Activated naive CD8-positive, alpha-beta T cell treated with anti-CD3 and anti-CD28 coated beads, Interleukin-2, amount 50 U/mL, for 24 hours (primary cell): ENCODE results near the gene NUP160.
A peak's percentile ranks its signal among the peaks of the same experiment; 100 is the strongest.
"Not testable (repeated sequence)": the region's sequence is repeated elsewhere in the genome, so short reads cannot be mapped to it uniquely, and the experiment has no call there.

Source experiments
- ATAC-seq: fragments of 150-1000 bp; cut with Tn5 transposase; one replicate; pipeline ENCODE4 v1.10.0; 2021
- DNase-seq: peaks from one replicate; pipeline ENCODE4 v3.0.0; 2021
- H3K27ac Mint-ChIP-seq: one replicate; pipeline ENCODE4 v1.8.0; 2021; ENCODE audit warnings: mild to moderate bottlenecking, mixed read lengths
- H3K27me3 Mint-ChIP-seq: one replicate; pipeline ENCODE4 v1.8.0; 2021; ENCODE audit warnings: mixed read lengths
- H3K36me3 Mint-ChIP-seq: one replicate; pipeline ENCODE4 v1.8.0; 2021; ENCODE audit warnings: low read depth, mixed read lengths
- H3K4me1 Mint-ChIP-seq: one replicate; pipeline ENCODE4 v1.8.0; 2021; ENCODE audit warnings: mixed read lengths
- H3K4me3 Mint-ChIP-seq: one replicate; pipeline ENCODE4 v1.8.0; 2021; ENCODE audit warnings: mild to moderate bottlenecking, moderate library complexity, mixed read lengths
- H3K9me3 Mint-ChIP-seq: one replicate; pipeline ENCODE4 v1.8.0; 2021; ENCODE audit warnings: mixed read lengths

NUP160 gene

DNA sequence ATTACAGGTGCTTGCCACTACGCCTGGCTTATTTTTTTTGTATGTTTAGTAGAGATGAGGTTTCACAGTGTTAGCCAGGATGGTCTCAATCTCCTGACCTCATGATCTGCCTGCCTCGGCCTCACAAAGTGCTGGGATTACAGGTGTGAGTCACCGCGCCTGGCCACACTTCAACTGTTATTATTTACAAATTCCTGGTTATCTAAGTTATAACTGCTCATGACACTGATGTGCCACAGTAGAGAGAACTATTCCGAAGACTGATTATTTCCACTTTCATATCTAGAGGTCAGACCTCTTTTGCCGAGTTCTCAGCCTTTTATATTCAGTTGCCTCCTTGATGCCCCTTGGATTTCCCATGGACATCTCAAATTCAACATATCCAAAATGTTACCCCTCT, 3.9 kb upstream of the NUP160 start:
- Mint-ChIP-seq H3K36me3 (peaks cover 8% of the 10 kb centered on the region), H3K27me3 (no peaks in the 10 kb centered on the region), H3K9me3 (no peaks in the 10 kb centered on the region), H3K27ac (peak overlapping the region; percentile 27), H3K4me3 (no peak overlapping the region), H3K4me1 (peaks cover 39% of the 10 kb centered on the region)
- ATAC-seq (no peak), DNase-seq (no peak)

DNA sequence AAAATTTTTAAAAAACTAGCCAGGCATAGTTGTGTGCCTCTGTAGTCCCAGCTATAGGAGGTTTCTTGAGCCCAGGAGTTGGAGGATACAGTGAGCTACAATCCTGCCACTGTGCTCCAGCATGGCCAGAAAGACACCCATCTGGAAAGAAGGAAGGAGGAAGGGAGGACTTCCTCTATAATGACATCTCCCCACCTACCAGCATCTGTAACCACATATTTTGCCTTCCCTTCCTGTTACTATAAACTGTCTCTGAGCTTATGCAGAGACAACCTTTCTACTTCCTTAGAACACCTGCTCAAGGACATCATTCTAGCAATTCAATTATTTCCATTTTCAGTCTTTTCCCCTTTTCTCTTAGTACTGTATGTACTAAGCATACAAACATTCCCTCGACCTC, 2.2 kb upstream of the NUP160 start:
- H3K27me3 Mint-ChIP-seq = no peaks in the 10 kb centered on the region

DNA sequence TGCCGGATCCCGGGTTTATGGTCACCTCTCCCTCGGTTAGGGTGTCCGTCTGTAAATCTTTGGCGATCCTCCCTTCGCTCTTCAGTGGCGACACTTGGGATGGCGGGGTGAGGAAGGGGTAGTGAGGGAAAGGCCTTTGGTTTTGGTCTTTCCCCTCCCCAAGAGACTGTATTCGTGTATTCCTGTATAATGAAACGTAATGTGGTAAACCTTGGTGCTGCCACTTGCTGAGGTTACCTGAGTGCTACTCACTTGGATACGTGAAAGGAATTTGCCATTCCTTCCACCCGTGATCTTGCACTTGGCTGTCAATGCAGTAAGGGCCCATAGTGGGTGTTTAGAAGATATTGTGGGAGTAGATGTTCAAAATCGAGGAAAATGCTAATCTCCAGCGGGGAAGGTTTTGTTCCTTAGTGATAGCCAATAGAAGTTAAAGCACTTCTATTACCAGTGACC, 578 bp upstream of the NUP160 start:
- peak overlapping the region; percentile 97 for H3K4me3 Mint-ChIP-seq
- peaks cover 51% of the 10 kb centered on the region for H3K4me1 Mint-ChIP-seq
- peaks cover 24% of the 10 kb centered on the region for H3K36me3 Mint-ChIP-seq
- H3K27me3 Mint-ChIP-seq = no peaks in the 10 kb centered on the region
- peak overlapping the region; percentile 98 for H3K27ac Mint-ChIP-seq
- DNase-seq (no peak), ATAC-seq (peak; percentile 2)
- no peaks in the 10 kb centered on the region for H3K9me3 Mint-ChIP-seq

More for the DNA sequence above, 2.2 kb upstream of the NUP160 start:
- Mint-ChIP-seq H3K27ac (peak overlapping the region; percentile 5), H3K4me1 (peaks cover 52% of the 10 kb centered on the region), H3K4me3 (no peak overlapping the region), H3K36me3 (peaks cover 22% of the 10 kb centered on the region), H3K9me3 (no peaks in the 10 kb centered on the region)
- no peak for ATAC-seq
- DNase-seq = no peak

DNA sequence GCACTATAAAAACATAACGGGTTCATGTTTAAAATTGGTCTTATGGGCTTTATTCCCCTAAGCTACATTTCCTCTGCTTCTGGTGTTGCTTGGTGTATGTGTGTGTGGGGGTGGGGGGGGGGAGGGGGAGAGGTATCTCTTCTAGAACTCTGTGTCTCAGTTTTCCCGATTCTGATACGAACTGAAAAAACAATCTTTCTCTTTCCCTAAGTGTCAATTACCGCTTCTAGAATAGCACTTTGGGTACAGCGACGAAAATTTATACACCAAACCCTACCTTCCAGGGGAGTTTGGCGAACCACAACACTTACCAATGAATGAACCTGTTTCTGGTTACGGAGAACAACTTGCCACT, 636 bp downstream of the NUP160 start:
- peaks cover 24% of the 10 kb centered on the region for H3K36me3 Mint-ChIP-seq
- H3K27ac Mint-ChIP-seq = peak overlapping the region; percentile 98
- H3K9me3 Mint-ChIP-seq = no peaks in the 10 kb centered on the region
- H3K4me3 Mint-ChIP-seq = peak overlapping the region; percentile 97
- DNase-seq (no peak), ATAC-seq (no peak)
- H3K4me1 Mint-ChIP-seq = peaks cover 49% of the 10 kb centered on the region
- H3K27me3 Mint-ChIP-seq = no peaks in the 10 kb centered on the region

DNA sequence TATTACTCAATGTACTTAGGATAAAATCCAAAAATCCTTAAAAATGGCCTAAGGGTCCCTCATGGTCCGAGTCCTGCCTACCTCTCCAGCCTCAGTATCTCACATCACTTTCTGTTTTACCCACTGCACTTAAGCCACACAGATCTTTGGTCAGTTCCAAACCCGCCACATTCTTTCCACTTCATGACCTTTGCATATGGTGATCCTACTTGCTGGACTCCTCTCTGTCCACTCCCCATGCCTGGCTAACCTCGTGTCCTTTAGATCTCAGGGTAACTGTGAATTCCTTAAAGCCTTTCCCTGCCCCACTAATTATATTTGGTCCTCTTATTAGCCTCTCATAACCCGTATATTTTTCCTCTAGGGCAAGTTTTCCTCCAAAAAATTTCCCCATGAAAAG, 1.2 kb downstream of the NUP160 start:
- no peaks in the 10 kb centered on the region for H3K27me3 Mint-ChIP-seq
- H3K27ac Mint-ChIP-seq = peak overlapping the region; percentile 65
- H3K9me3 Mint-ChIP-seq = no peaks in the 10 kb centered on the region
- H3K4me1 Mint-ChIP-seq = peaks cover 44% of the 10 kb centered on the region
- peaks cover 24% of the 10 kb centered on the region for H3K36me3 Mint-ChIP-seq
- H3K4me3 Mint-ChIP-seq = peak overlapping the region; percentile 97
- ATAC-seq (no peak), DNase-seq (no peak)

DNA sequence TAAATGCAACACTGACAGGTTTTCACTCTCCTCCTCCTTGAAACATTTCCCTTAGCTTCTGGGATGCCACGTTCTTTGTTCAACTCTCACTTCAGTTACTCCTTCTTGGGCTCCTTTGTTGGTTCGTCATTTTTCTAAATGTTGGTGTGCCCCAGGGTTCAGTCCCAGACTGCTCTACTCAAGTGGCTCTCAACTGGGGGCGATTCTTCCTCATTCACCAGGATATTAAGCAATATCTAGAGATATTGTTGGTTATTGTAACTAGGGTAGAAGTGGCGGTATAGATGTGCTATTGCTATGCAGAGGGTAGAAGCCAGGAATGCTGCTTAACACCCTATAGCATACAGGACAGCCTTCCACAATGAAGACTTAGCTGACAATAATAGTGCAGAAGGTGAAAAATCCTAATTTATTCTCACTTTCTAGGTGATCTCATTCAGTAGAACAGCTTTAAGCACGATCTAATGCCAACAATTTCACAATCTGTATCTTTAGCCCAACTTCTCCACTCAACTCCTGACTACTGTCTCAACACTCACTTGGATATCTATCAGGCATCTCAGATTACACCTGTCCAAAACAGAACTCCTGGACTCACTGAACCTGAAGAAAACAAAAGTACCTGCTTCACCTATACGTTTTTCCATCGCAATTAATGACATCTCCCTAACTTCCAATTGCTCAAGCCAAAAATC, 4.6 kb downstream of the NUP160 start:
- Mint-ChIP-seq H3K36me3 (peaks cover 42% of the 10 kb centered on the region), H3K27me3 (no peaks in the 10 kb centered on the region), H3K4me3 (no peak overlapping the region), H3K27ac (no peak overlapping the region), H3K9me3 (no peaks in the 10 kb centered on the region), H3K4me1 (peaks cover 22% of the 10 kb centered on the region)
- DNase-seq (no peak), ATAC-seq (no peak)

DNA sequence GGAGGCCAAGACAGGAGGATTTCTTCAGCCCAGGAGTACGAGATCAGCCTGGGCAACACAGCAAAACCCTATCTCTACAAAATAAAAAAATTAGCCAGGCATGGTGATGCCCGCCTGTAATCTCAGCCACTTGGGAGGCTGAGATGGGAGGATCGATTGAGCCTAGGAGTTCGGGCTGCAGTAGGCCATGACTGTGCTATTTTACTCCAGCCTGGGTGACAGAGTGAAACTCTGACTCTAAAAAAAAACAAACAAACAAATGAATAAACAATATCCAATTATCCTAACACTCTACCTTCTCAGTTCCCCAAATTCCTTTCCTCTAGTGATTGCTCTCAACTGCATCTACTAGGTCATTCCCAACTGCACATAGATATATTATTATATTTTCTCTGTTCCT, 5.4 kb downstream of the NUP160 start:
- ATAC-seq (no peak), DNase-seq (no peak)
- Mint-ChIP-seq H3K4me1 (peaks cover 21% of the 10 kb centered on the region), H3K4me3 (no peak overlapping the region), H3K36me3 (peaks cover 46% of the 10 kb centered on the region), H3K9me3 (no peaks in the 10 kb centered on the region), H3K27ac (no peak overlapping the region), H3K27me3 (no peaks in the 10 kb centered on the region)

DNA sequence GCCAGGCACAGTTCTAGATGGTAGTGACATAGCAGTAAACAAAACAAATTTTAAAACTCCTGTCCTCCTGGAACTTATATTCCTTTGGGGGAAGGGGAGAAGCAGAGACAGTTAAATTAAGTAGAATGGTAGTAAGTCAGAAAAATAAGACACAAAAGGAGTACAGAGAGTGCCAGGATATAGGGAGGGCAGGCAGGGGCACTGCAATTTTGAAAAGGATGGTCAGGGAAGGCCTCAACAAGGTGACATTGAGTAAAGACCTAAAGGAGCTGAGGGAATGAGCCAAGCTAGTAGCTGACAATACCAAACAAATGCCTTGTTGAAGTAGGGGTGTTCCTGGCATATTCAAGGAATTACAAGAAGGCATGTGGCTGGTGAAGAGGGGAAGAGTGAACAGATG, 10.2 kb downstream of the NUP160 start:
- ATAC-seq (no peak), DNase-seq (no peak)
- Mint-ChIP-seq H3K27me3 (no peaks in the 10 kb centered on the region), H3K9me3 (no peaks in the 10 kb centered on the region), H3K4me1 (peaks cover 1% of the 10 kb centered on the region), H3K36me3 (peaks cover 54% of the 10 kb centered on the region), H3K27ac (no peak overlapping the region), H3K4me3 (no peak overlapping the region)

DNA sequence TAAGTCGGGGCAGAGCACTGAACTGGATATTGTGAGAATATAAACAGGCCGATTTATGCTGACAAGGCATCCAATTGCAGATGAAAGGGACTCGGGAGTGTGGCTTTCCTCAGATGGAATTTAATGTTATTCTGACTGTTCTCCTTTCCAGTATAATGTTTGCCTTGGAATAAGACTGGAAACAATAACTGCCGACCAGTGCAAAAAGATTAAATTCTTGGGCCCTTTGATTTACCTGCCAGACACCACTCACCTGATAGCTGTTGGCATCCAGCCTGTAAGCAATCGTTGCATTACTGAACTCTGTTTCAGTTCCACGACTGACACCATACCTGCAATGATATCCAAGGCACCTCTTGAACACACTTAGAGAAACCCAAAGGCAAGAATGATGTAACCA, 10.9 kb downstream of the NUP160 start:
- Mint-ChIP-seq H3K4me1 (peaks cover 1% of the 10 kb centered on the region), H3K9me3 (no peaks in the 10 kb centered on the region), H3K4me3 (no peak overlapping the region), H3K27me3 (no peaks in the 10 kb centered on the region), H3K36me3 (peaks cover 60% of the 10 kb centered on the region), H3K27ac (no peak overlapping the region)
- ATAC-seq (no peak), DNase-seq (no peak)

DNA sequence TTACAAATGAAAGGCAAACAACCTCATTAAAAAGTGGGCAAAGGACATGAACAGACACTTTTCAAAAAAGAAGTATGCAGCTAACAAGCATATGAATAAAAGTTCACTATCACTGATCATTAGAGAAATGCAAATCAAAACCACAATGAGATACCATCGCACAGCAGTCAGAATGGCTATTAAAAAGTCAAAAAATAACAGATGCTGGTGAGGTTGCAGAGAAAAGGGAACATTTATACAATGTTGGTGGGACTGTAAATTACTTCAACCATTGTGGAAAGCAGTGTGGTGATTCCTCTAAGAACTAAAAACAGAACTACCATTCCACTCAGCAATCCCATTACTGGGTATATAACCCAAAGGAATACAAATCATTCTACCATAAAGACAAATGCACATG, 18.1 kb downstream of the NUP160 start:
- peaks cover 66% of the 10 kb centered on the region for H3K36me3 Mint-ChIP-seq
- H3K9me3 Mint-ChIP-seq, H3K4me3 Mint-ChIP-seq, DNase-seq, H3K27me3 Mint-ChIP-seq, ATAC-seq, H3K27ac Mint-ChIP-seq: not testable (repeated sequence)
- H3K4me1 Mint-ChIP-seq = peaks cover 22% of the 10 kb centered on the region

DNA sequence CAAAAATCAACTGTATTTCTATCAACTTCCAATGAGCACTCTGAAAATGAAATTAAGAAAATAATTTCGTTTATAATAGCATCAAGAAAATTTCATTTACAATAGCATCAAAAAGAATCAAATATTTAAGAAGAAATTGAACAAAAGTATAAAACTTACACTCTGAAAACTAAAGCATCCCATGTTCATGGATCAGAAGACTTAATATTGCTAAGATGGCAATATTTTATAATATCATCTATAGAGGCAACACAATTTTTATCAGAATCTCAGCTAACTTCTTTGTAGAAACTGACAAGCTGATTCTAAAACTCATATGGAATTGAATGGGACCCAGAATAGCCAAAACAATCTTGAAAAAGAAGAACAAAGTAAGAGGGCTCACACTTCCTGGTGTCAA, 19.9 kb downstream of the NUP160 start:
- no peaks in the 10 kb centered on the region for H3K27me3 Mint-ChIP-seq
- H3K4me1 Mint-ChIP-seq = peaks cover 22% of the 10 kb centered on the region
- no peaks in the 10 kb centered on the region for H3K9me3 Mint-ChIP-seq
- peaks cover 62% of the 10 kb centered on the region for H3K36me3 Mint-ChIP-seq
- no peak overlapping the region for H3K4me3 Mint-ChIP-seq
- no peak for DNase-seq
- H3K27ac Mint-ChIP-seq = no peak overlapping the region
- ATAC-seq = no peak

DNA sequence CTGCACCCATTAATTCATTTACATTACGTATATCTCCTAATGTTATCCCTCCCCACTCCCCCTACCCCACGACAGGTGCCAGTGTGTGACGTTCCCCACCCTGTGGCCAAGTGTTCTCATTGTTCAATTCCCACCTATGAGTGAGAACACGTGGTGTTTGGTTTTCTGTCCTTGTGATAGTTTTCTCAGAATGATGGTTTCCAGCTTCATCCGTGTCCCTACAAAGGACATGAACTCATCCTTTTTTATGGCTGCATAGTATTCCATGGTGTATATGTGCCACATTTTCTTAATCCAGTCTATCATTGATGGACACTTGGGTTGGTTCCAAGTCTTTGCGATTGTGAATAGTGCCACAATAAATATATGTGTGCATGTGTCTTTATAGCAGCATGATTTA, 25.5 kb downstream of the NUP160 start:
- not testable (repeated sequence) for H3K4me3 Mint-ChIP-seq, H3K27ac Mint-ChIP-seq, H3K4me1 Mint-ChIP-seq, ATAC-seq, H3K27me3 Mint-ChIP-seq, H3K9me3 Mint-ChIP-seq, DNase-seq
- peaks cover 58% of the 10 kb centered on the region for H3K36me3 Mint-ChIP-seq

DNA sequence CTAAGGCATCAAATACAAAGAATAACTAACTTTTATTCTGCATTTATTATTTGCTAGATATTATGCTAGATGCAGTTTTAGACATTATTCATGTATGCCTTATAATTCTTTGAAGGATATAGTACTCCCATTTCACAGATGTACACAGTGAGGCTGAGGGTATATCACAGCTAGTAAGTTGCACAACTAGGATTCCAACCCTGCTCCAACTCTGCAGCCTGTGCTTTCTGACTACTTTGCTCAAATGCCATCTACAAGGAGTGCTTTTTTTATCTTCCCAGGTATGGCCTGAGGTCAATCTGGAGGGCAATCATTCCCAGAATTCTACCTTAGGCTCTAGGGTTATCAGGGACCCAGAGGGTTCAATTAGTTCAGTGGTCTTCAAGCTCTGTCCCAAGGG, 28.4 kb downstream of the NUP160 start:
- Mint-ChIP-seq H3K36me3 (peaks cover 52% of the 10 kb centered on the region), H3K27ac (peak overlapping the region; percentile 29), H3K4me3 (no peak overlapping the region), H3K27me3 (no peaks in the 10 kb centered on the region), H3K9me3 (no peaks in the 10 kb centered on the region), H3K4me1 (no peaks in the 10 kb centered on the region)
- no peak for DNase-seq
- ATAC-seq = no peak

DNA sequence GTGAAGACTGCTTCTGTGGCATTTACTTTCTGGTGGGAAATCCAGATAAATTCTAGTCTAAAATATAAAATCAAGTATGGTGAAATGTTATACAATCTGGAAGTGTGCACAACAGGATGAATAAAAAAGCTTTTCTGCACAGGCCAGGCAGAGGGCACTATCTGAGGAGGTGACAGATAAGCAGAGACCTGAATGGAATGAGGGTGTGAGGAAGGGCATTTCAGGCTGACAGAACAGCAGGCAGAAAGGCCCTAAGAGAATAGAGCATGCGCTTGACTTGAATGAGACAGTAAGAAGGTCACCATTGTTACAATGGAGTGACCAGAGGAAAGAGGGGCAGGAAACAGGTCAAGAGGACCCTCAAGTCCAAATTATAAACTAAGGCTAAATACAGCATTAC, 47.4 kb downstream of the NUP160 start:
- H3K27me3 Mint-ChIP-seq = no peaks in the 10 kb centered on the region
- peaks cover 21% of the 10 kb centered on the region for H3K4me1 Mint-ChIP-seq
- H3K27ac Mint-ChIP-seq = no peak overlapping the region
- DNase-seq (no peak), ATAC-seq (no peak)
- peaks cover 49% of the 10 kb centered on the region for H3K36me3 Mint-ChIP-seq
- H3K9me3 Mint-ChIP-seq = no peaks in the 10 kb centered on the region
- H3K4me3 Mint-ChIP-seq = no peak overlapping the region

DNA sequence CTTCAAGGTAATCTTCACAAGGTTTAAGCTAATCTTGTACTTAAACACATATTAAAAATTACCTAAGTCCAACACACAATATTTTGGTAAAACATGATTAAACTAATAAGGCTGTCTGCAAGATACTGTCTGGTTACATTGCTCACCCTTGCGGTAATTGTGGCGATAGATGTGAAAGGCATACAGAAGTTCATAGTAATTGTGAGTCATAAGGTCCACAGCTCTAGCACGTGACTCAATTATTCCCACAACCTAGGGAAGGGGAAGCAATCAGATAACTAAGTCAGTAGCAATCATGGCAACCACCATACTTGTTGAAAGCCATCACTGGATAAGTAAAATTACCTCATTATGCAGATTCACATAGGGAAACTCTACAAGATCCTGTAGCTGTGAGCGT, 50.5 kb downstream of the NUP160 start:
- Mint-ChIP-seq H3K36me3 (peaks cover 51% of the 10 kb centered on the region), H3K4me3 (no peak overlapping the region), H3K27ac (peak overlapping the region; percentile 87), H3K9me3 (no peaks in the 10 kb centered on the region), H3K4me1 (peaks cover 21% of the 10 kb centered on the region), H3K27me3 (no peaks in the 10 kb centered on the region)
- ATAC-seq (peak; percentile 97), DNase-seq (peak; percentile 41)
